ENCODE data around the gene PTPN1. TPM values are rescaled to one million over a fixed set of nuclear protein-coding genes. Genes with fewer than 3 reads are reported as not detected.
A peak's percentile ranks its signal among the peaks of the same experiment; 100 is the strongest.

PTPN1 gene
- 10 to 100 TPM; 19.9 to 31.4 (median 23.2) TPM for total RNA-seq

DNA sequence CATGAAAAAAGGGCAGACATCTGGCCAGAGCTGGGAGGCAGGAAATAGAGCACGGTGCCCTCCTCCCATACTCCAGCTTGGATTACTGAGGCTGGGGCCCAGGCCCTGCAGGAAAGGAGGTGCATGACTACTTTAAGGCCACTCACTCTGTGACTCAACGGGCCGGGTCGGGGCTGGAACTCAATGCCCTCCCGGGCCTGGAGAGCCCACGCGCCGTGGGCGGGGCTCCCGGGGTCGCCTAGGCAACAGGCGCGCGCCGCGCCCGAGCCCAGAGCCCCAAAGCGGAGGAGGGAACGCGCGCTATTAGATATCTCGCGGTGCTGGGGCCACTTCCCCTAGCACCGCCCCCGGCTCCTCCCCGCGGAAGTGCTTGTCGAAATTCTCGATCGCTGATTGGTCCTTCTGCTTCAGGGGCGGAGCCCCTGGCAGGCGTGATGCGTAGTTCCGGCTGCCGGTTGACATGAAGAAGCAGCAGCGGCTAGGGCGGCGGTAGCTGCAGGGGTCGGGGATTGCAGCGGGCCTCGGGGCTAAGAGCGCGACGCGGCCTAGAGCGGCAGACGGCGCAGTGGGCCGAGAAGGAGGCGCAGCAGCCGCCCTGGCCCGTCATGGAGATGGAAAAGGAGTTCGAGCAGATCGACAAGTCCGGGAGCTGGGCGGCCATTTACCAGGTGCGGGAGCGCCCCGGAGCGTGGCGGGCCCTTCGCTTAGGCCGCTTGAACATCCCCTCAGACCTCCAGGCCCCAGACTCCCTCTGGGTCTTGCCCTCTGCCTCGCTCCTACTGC, at the start of gene PTPN1:
Gene PTPN1 (plus strand): TSS at position 461 of the 783 bp plus-strand sequence. CDS start 145 bp downstream, at position 606.
- TF ChIP-seq, protein P1, sequence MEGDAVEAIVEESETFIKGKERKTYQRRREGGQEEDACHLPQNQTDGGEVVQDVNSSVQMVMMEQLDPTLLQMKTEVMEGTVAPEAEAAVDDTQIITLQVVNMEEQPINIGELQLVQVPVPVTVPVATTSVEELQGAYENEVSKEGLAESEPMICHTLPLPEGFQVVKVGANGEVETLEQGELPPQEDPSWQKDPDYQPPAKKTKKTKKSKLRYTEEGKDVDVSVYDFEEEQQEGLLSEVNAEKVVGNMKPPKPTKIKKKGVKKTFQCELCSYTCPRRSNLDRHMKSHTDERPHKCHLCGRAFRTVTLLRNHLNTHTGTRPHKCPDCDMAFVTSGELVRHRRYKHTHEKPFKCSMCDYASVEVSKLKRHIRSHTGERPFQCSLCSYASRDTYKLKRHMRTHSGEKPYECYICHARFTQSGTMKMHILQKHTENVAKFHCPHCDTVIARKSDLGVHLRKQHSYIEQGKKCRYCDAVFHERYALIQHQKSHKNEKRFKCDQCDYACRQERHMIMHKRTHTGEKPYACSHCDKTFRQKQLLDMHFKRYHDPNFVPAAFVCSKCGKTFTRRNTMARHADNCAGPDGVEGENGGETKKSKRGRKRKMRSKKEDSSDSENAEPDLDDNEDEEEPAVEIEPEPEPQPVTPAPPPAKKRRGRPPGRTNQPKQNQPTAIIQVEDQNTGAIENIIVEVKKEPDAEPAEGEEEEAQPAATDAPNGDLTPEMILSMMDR (IDR thresholded peaks at IDR 0.05; ENCODE audit: low read depth) = peak; percentile 63

DNA sequence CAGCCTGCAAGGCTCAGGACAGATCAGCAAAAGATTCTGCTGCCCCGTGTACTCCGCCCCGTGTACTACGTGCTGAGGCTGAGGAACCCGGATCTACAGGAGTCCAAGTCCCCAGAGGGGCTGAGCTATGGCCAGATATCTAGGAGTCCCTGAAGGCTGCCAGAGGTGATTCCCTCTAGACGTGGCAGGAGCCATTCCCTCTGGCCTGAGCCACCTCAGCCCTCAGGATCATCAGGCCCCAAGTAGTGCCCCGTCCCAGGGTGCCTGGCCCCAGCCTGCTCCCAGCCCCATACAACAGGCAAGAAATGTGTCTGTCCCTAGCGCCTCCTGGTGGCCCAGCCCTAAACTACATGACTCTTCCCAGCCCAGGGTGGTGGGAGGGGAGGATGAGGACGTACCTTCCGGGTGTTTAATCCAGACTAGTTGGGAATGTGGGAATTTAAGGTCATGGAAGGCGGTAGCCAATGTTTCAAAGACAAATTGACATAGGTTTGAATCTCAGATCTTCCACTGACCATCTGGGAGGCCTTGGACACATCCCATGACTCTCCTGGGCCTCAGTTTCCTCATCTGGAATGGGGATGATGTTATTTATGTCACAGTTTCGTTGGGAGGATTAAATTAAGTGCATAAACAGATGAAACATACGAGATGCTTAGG, 49.4 kb upstream of the PTPN1 start:
- TF ChIP-seq, protein P1 (IDR thresholded peaks at IDR 0.05; ENCODE audit: low read depth) = no peak

DNA sequence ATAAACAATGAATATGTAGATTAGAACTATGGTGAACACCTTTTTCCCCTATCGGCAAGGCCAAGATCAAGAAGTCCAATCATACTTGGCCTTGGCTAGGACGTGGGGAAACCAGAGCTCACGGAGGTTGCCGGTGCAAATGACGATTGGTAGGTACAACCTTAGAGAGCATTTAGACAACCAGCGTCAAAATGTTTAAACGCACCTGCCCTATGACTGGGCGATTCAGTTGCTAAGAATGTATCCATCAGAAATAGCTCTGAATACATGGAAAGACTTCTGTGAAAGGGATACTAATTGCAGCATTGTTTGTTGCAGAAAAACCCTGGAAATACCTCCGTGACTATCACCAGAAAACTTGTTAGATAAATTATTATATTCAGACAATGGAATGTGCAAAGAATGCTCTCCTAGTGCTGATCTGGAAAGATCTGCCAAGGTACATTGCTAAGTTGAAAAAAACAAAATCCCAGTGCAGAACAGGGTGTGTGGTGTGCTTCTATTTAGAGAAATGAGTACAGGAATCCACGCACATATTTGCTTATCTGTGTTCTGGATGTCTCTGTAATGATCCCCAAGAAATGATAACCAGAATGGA, 48.0 kb upstream of the PTPN1 start:
- TF ChIP-seq, protein P1 (IDR thresholded peaks at IDR 0.05; ENCODE audit: low read depth) = no peak

DNA sequence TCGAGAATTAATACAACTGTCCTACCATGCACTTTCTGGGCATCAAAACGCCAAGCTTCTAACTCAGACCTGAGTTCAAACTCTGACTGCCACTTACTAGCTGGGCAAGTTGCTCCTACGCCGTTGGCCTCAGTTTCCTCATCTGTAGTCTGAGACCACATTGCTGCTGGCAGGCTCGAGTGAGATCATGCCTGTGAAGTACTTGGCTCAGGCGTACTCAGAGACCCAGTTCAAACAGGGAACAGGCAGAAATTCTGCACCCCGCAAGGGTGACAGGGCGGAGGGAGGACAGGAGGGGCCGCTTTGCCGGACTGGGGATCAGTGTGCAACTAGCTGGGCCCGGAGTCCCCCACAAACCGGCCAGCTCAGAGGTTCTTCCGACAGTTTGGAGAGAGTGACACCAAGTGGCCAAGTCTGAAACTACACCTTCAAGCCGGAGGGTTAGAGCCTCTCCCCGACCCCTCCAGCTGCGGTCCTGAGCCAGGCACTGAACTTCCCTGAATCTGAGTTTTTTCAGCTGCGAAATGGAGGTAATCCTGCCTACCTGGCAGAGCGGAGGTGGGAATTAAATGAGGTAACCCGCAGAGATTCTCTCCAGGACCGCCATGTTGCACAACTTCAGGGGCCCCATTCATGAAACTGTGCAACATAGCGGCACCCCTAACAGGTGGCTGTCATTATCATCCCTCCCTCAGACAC, 46.0 kb upstream of the PTPN1 start:
- TF ChIP-seq, protein P1 (IDR thresholded peaks at IDR 0.05; ENCODE audit: low read depth) = no peak

DNA sequence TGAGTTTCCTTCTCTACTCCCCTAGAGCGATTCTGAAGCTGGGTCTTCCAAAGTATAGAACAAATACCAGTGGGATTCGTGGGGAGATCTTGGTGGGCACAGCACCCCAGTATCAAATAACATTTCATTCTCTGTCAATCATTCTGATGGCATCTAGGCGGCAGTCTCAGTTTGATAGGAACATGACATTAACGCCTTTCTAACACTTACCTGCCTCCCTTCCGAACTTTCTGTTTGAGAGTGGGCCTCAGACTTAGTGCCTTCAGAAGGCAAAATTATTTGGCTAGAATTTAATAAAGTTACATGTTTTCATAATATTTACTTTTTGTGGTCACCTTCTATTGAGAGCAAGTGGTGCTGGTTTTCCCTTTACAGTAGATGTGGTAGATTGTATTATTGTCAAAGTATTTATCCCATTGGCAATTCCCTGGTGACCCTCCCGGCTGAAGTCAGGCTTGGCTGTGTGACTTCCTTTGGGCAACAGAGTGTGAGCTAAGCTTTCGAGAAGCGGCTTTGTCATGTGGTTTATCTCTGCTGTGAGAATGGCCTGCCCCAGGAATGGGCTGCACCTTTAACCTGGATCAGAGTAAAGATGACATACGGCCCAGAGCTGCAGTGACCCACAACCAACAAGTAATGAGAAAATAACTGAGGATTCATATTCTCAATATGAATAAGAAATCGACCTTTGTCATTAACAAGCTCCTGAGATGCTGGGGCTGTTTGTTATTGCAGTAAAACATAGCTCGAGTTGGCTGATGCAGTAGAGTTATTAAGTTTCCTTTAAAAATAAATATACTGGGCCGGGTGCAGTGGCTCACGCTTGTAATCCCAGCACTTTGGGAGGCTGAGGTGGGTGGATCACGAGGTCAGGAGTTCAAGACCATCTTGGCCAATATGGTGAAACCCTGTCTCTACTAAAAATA, 45.2 kb upstream of the PTPN1 start:
- TF ChIP-seq, protein P1 (IDR thresholded peaks at IDR 0.05; ENCODE audit: low read depth) = no peak

DNA sequence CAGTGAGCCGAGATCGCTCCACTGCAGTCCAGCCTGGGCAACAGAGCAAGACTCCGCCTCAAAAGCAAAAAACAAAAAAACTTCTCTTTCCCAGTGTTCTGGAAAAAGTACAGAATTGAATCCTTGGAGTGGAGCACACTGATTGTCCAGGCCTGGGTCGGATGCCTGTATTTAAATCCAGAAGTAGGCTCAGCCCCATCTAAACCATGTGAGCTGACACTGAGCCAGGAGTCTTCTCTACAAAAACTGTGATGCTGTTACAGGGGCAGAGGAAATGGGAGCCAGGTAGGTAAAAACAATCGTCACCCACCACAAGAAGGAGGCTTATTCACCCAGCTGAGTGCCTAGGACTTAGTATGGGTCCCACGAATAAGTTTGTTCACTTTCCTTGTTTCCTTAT, 43.0 kb upstream of the PTPN1 start:
- TF ChIP-seq, protein P1 (IDR thresholded peaks at IDR 0.05; ENCODE audit: low read depth) = no peak
